HG03565 (cell line): ENCODE results near the gene FAM25G.
A peak's percentile ranks its signal among the peaks of the same experiment; 100 is the strongest.
"Not testable (repeated sequence)": the region's sequence is repeated elsewhere in the genome, so short reads cannot be mapped to it uniquely, and the experiment has no call there.

ENCODE experiments used
- ATAC-seq: cut with Tn5 transposase; IDR thresholded peaks from one replicate; pipeline ENCODE4 v1.9.1; 2021; ENCODE audit warnings: mild to moderate bottlenecking, moderate library complexity; ENCODE audit not compliant: unreplicated experiment

FAM25G gene

GRCh38 chr10:47491600-47491999 lies at the start of gene FAM25G:
Gene FAM25G, minus strand, starts transcription at chr10:47491700. Its CDS starts 26 bp downstream, at chr10:47491674.
- not testable (repeated sequence) for ATAC-seq

GRCh38 chr10:47536430-47536829 lies 44.9 kb upstream of the FAM25G start:
- not testable (repeated sequence) for ATAC-seq

GRCh38 chr10:47523475-47523874 lies 32.0 kb upstream of the FAM25G start, which contains the start of gene AGAP9:
Gene AGAP9, minus strand, starts transcription at chr10:47523638. Its CDS starts 112 bp downstream, at chr10:47523526.
- ATAC-seq = not testable (repeated sequence)

- ATAC-seq = not testable (repeated sequence)
These were observed 10.8 kb upstream of the FAM25G start for GRCh38 chr10:47502313-47502712.

GRCh38 chr10:47494226-47494625 lies 2.7 kb upstream of the FAM25G start:
- not testable (repeated sequence) for ATAC-seq

- not testable (repeated sequence) for ATAC-seq
These were observed 1.9 kb downstream of the FAM25G start for GRCh38 chr10:47489630-47490029.

- not testable (repeated sequence) for ATAC-seq
These were observed 5.6 kb downstream of the FAM25G start for GRCh38 chr10:47485943-47486342.

GRCh38 chr10:47484786-47485185 lies 6.7 kb downstream of the FAM25G start:
- not testable (repeated sequence) for ATAC-seq

GRCh38 chr10:47483923-47484322 lies 7.6 kb downstream of the FAM25G start, which contains the start of gene ANXA8:
Gene ANXA8, minus strand, starts transcription at chr10:47484115. Its CDS starts 182 bp downstream, at chr10:47483933.
- ATAC-seq = not testable (repeated sequence)

GRCh38 chr10:47482367-47482766 lies 9.1 kb downstream of the FAM25G start:
- ATAC-seq = not testable (repeated sequence)

- not testable (repeated sequence) for ATAC-seq
These were observed 9.7 kb downstream of the FAM25G start for GRCh38 chr10:47481768-47482181.

GRCh38 chr10:47481182-47481766 lies 10.2 kb downstream of the FAM25G start:
- ATAC-seq = not testable (repeated sequence)

- ATAC-seq = not testable (repeated sequence)
These were observed 11.4 kb downstream of the FAM25G start for GRCh38 chr10:47480133-47480532.

- ATAC-seq = not testable (repeated sequence)
These were observed 13.4 kb downstream of the FAM25G start for GRCh38 chr10:47478114-47478513.

GRCh38 chr10:47477078-47477477 lies 14.4 kb downstream of the FAM25G start:
- ATAC-seq = not testable (repeated sequence)

- ATAC-seq = not testable (repeated sequence)
These were observed 16.4 kb downstream of the FAM25G start for GRCh38 chr10:47475101-47475500.

GRCh38 chr10:47473516-47473915 lies 18.0 kb downstream of the FAM25G start:
- ATAC-seq = not testable (repeated sequence)

GRCh38 chr10:47472647-47473046 lies 18.9 kb downstream of the FAM25G start:
- ATAC-seq = peak; percentile 78

- ATAC-seq = not testable (repeated sequence)
These were observed 19.4 kb downstream of the FAM25G start for GRCh38 chr10:47472072-47472471.

GRCh38 chr10:47468731-47469528 lies 22.6 kb downstream of the FAM25G start:
- not testable (repeated sequence) for ATAC-seq

- ATAC-seq = not testable (repeated sequence)
These were observed 23.5 kb downstream of the FAM25G start for GRCh38 chr10:47467957-47468356.

- not testable (repeated sequence) for ATAC-seq
These were observed 24.0 kb downstream of the FAM25G start for GRCh38 chr10:47467458-47467857.
